HG02678 (cell line): ENCODE results near the gene PTPRC.

Source experiments
- ATAC-seq: cut with Tn5 transposase; IDR thresholded peaks from one replicate; pipeline ENCODE4 v1.9.1; 2021; ENCODE audit warnings: mild to moderate bottlenecking, moderate library complexity; ENCODE audit not compliant: unreplicated experiment

PTPRC gene

GRCh38 chr1:198694542-198694941, 55.7 kb downstream of the PTPRC start:
- no peak for ATAC-seq

GRCh38 chr1:198696211-198696610, 57.4 kb downstream of the PTPRC start:
- peak; percentile 61 for ATAC-seq

GRCh38 chr1:198699167-198700015, 60.6 kb downstream of the PTPRC start:
- peak; percentile 45 for ATAC-seq

- no peak for ATAC-seq
Observed at GRCh38 chr1:198700016-198700392, 61.2 kb downstream of the PTPRC start.

GRCh38 chr1:198700396-198700795, 61.6 kb downstream of the PTPRC start:
- ATAC-seq, result no peak

- ATAC-seq, result no peak
Observed at GRCh38 chr1:198701250-198701649, 62.4 kb downstream of the PTPRC start.

GRCh38 chr1:198701766-198702539, 63.1 kb downstream of the PTPRC start:
- ATAC-seq, result no peak

GRCh38 chr1:198708761-198709525, 70.1 kb downstream of the PTPRC start:
- ATAC-seq, result no peak

GRCh38 chr1:198711837-198712236, 73.0 kb downstream of the PTPRC start:
- ATAC-seq, result no peak

- ATAC-seq, result no peak
Observed at GRCh38 chr1:198713081-198713480, 74.2 kb downstream of the PTPRC start.

- ATAC-seq, result no peak
Observed at GRCh38 chr1:198714271-198714670, 75.4 kb downstream of the PTPRC start.

GRCh38 chr1:198716051-198716450, 77.2 kb downstream of the PTPRC start:
- no peak for ATAC-seq

GRCh38 chr1:198717510-198717909, 78.7 kb downstream of the PTPRC start:
- ATAC-seq, result no peak

GRCh38 chr1:198723127-198723526, 84.3 kb downstream of the PTPRC start:
- no peak for ATAC-seq

- ATAC-seq, result no peak
Observed at GRCh38 chr1:198725090-198725489, 86.2 kb downstream of the PTPRC start.

GRCh38 chr1:198726455-198726854, 87.6 kb downstream of the PTPRC start:
- no peak for ATAC-seq

GRCh38 chr1:198729195-198729863, 90.5 kb downstream of the PTPRC start:
- no peak for ATAC-seq

- no peak for ATAC-seq
Observed at GRCh38 chr1:198730952-198731351, 92.1 kb downstream of the PTPRC start.

GRCh38 chr1:198734323-198735008, 95.6 kb downstream of the PTPRC start:
- ATAC-seq, result peak; percentile 85

- ATAC-seq, result no peak
Observed at GRCh38 chr1:198741744-198742143, 102.9 kb downstream of the PTPRC start.
